Keratinocyte (primary cell): ENCODE results near the gene IFT74.

Source experiments
- CTCF ChIP-seq, 3 experiments: IDR thresholded peaks in 1 of 3; conservative IDR thresholded peaks in 1 of 3; optimal IDR thresholded peaks in 1 of 3; 2 replicates in 2 of 3; 3 replicates in 1 of 3; pipeline versions ENCODE3 to v1.5.1; 2011; ENCODE audit warnings: low read length in 3 of 3, mild to moderate bottlenecking in 3 of 3, moderate library complexity in 2 of 3, control low read depth in 1 of 3, inconsistent platforms in 1 of 3; ENCODE audit not compliant: insufficient read depth in 2 of 3; ENCODE audit errors: extremely low read depth in 1 of 3
- EZH2 ChIP-seq: IDR thresholded peaks from one replicate; pipeline ENCODE4 v1.6.1; 2012; ENCODE audit warnings: inconsistent platforms, mild to moderate bottlenecking, low read length, moderate library complexity

- TF ChIP-seq CTCF (optimal IDR thresholded peaks at IDR 0.05 in 1 of 3, IDR thresholded peaks at IDR 0.05 in 1 of 3, conservative IDR thresholded peaks at IDR 0.05 in 1 of 3; ENCODE audit: extremely low read depth in 1 of 3, insufficient read depth in 2 of 3, low read length in 3 of 3) (no peak), EZH2 (no peak)
These were observed 66.7 kb downstream of the IFT74 start for GRCh38 chr9:27022920-27023319.
